ENCODE results near the gene FAM89B.

Gene FAM89B

GRCh38 chr11:65541093-65541982 lies 31.0 kb upstream of the FAM89B start:
- Histone ChIP-seq H3K36me3 (peaks cover 14 to 50% (median 31%) of the 10 kb centered on the region in 11 experiments), H4K20me1 (peaks cover 0 to 45% (median 33%) of the 10 kb centered on the region in 11 experiments; a peak in 17 of 22 replicates), H3K9me3 (replicated peaks in 1 of 11) (no peaks in the 10 kb centered on the region), H3K27me3 (no peaks in the 10 kb centered on the region), H3K4me3 (peak overlapping the region; percentile 49 to 75 (median 64)), H3K4me2 (peak overlapping the region; percentile 84 to 100 (median 97)), H3K4me1 (peaks cover 55 to 89% (median 79%) of the 10 kb centered on the region in 10 experiments), H3K27ac (peak overlapping the region; percentile 33 to 94 (median 64); a peak in 20 of 22 replicates), H3K9ac (peak overlapping the region; percentile 66 to 93 (median 76))
- TF ChIP-seq Cebpa-rat (IDR thresholded peaks at IDR 0.05) = no peak

- Histone ChIP-seq H4K20me1 (peaks cover 0 to 43% (median 24%) of the 10 kb centered on the region in 11 experiments; a peak in 15 of 22 replicates), H3K9ac (no peak overlapping the region), H3K27me3 (no peaks in the 10 kb centered on the region), H3K36me3 (peaks cover 10 to 42% (median 18%) of the 10 kb centered on the region in 11 experiments), H3K4me3 (no peak overlapping the region), H3K27ac (no peak overlapping the region), H3K4me1 (peaks cover 55 to 90% (median 82%) of the 10 kb centered on the region in 10 experiments), H3K4me2 (peak overlapping the region in 4 of 11 experiments; percentile 15 to 98 (median 63); a peak in 5 of 22 replicates), H3K9me3 (replicated peaks in 1 of 11) (no peaks in the 10 kb centered on the region)
- TF ChIP-seq Cebpa-rat (IDR thresholded peaks at IDR 0.05) = no peak
These were observed 29.5 kb upstream of the FAM89B start for GRCh38 chr11:65542738-65543390.

GRCh38 chr11:65545853-65546216 lies 26.5 kb upstream of the FAM89B start:
- Histone ChIP-seq H3K27ac (peak overlapping the region in 6 of 11 experiments; percentile 15 to 74 (median 62); a peak in 9 of 22 replicates), H4K20me1 (peaks cover 0 to 36% (median 8%) of the 10 kb centered on the region in 11 experiments; a peak in 10 of 22 replicates), H3K4me2 (peak overlapping the region; percentile 79 to 100 (median 94)), H3K4me1 (peaks cover 49 to 94% (median 83%) of the 10 kb centered on the region in 10 experiments), H3K9ac (peak overlapping the region in 7 of 11 experiments; percentile 15 to 60 (median 38); a peak in 7 of 22 replicates), H3K36me3 (peaks cover under 1 to 52% (median 7%) of the 10 kb centered on the region in 11 experiments; a peak in 13 of 22 replicates), H3K4me3 (peak overlapping the region in 5 of 10 experiments; percentile 47 to 67 (median 56); a peak in 8 of 20 replicates), H3K27me3 (no peaks in the 10 kb centered on the region), H3K9me3 (replicated peaks in 1 of 11) (no peaks in the 10 kb centered on the region)
- TF ChIP-seq Cebpa-rat (IDR thresholded peaks at IDR 0.05) = no peak

- H3K4me2 ChIP-seq = peak overlapping the region; percentile 79 to 100 (median 94)
- H3K9ac ChIP-seq = peak overlapping the region; percentile 20 to 78 (median 59); a peak in 18 of 22 replicates
These were observed 25.9 kb upstream of the FAM89B start for GRCh38 chr11:65546217-65546958.

GRCh38 chr11:65547446-65548125 lies 24.8 kb upstream of the FAM89B start:
- peaks cover 7 to 64% (median 15%) of the 10 kb centered on the region in 11 experiments; a peak in 15 of 22 replicates for H3K36me3 ChIP-seq
- H4K20me1 ChIP-seq = peaks cover 0 to 46% (median 16%) of the 10 kb centered on the region in 11 experiments; a peak in 12 of 22 replicates
- H3K9me3 ChIP-seq (replicated peaks in 1 of 11) = no peaks in the 10 kb centered on the region
- peak overlapping the region in 5 of 11 experiments; percentile 40 to 78 (median 63); a peak in 10 of 22 replicates for H3K9ac ChIP-seq
- H3K27ac ChIP-seq = peak overlapping the region in 5 of 11 experiments; percentile 25 to 76 (median 66); a peak in 9 of 22 replicates
- no peaks in the 10 kb centered on the region for H3K27me3 ChIP-seq
- peak overlapping the region in 3 of 10 experiments; percentile 35 to 52 (median 47); a peak in 4 of 20 replicates for H3K4me3 ChIP-seq
- TF ChIP-seq Cebpa-rat (IDR thresholded peaks at IDR 0.05) = no peak
- peaks cover 48 to 94% (median 83%) of the 10 kb centered on the region in 10 experiments for H3K4me1 ChIP-seq
- H3K4me2 ChIP-seq = peak overlapping the region; percentile 79 to 100 (median 94)

More at GRCh38 chr11:65546217-65546958, 25.9 kb upstream of the FAM89B start:
- H3K4me1 ChIP-seq = peaks cover 45 to 94% (median 81%) of the 10 kb centered on the region in 10 experiments
- peaks cover 0 to 36% (median 8%) of the 10 kb centered on the region in 11 experiments; a peak in 10 of 22 replicates for H4K20me1 ChIP-seq
- H3K9me3 ChIP-seq (replicated peaks in 1 of 11) = no peaks in the 10 kb centered on the region
- TF ChIP-seq Cebpa-rat (IDR thresholded peaks at IDR 0.05) = no peak
- H3K4me3 ChIP-seq = peak overlapping the region; percentile 35 to 67 (median 52); a peak in 19 of 20 replicates
- no peaks in the 10 kb centered on the region for H3K27me3 ChIP-seq
- H3K27ac ChIP-seq = peak overlapping the region in 8 of 11 experiments; percentile 15 to 76 (median 52); a peak in 13 of 22 replicates
- H3K36me3 ChIP-seq = peaks cover 6 to 57% (median 11%) of the 10 kb centered on the region in 11 experiments; a peak in 15 of 22 replicates

GRCh38 chr11:65548395-65548794 lies 23.9 kb upstream of the FAM89B start:
- Histone ChIP-seq H3K4me3 (peak overlapping the region in 1 of 10 experiments; percentile 4; a peak in 1 of 20 replicates), H3K27me3 (no peaks in the 10 kb centered on the region), H3K27ac (peak overlapping the region in 5 of 11 experiments; percentile 3 to 76 (median 66); a peak in 7 of 22 replicates), H3K4me1 (peaks cover 54 to 92% (median 86%) of the 10 kb centered on the region in 10 experiments), H3K36me3 (peaks cover 7 to 59% (median 15%) of the 10 kb centered on the region in 11 experiments; a peak in 15 of 22 replicates), H3K9ac (peak overlapping the region in 5 of 11 experiments; percentile 34 to 78 (median 63); a peak in 8 of 22 replicates), H4K20me1 (peaks cover 0 to 50% (median 20%) of the 10 kb centered on the region in 11 experiments; a peak in 12 of 22 replicates), H3K4me2 (peak overlapping the region; percentile 79 to 100 (median 94)), H3K9me3 (replicated peaks in 1 of 11) (no peaks in the 10 kb centered on the region)
- TF ChIP-seq Cebpa-rat (IDR thresholded peaks at IDR 0.05) = no peak

- Histone ChIP-seq H3K4me1 (peaks cover 61 to 92% (median 88%) of the 10 kb centered on the region in 10 experiments), H3K36me3 (peaks cover 7 to 63% (median 15%) of the 10 kb centered on the region in 11 experiments; a peak in 15 of 22 replicates), H3K9ac (peak overlapping the region in 3 of 11 experiments; percentile 59 to 75 (median 63); a peak in 2 of 22 replicates), H3K27me3 (no peaks in the 10 kb centered on the region), H3K4me3 (no peak overlapping the region), H3K9me3 (replicated peaks in 1 of 11) (no peaks in the 10 kb centered on the region), H3K27ac (peak overlapping the region in 1 of 11 experiments; percentile 66; a peak in 2 of 22 replicates), H4K20me1 (peaks cover 0 to 50% (median 20%) of the 10 kb centered on the region in 11 experiments; a peak in 12 of 22 replicates), H3K4me2 (peak overlapping the region; percentile 79 to 100 (median 94))
- TF ChIP-seq Cebpa-rat (IDR thresholded peaks at IDR 0.05) = no peak
These were observed 23.2 kb upstream of the FAM89B start for GRCh38 chr11:65549096-65549495.
